Measurements from ENCODE around the gene C4B. TPM values are rescaled to one million over a fixed set of nuclear protein-coding genes. Genes with fewer than 3 reads are reported as not detected.

C4B gene
- total and polyA plus RNA-seq, 9 of the 15 experiments (the other 6 are each of a cell fraction or from before 2014, with no cell fraction given) = 0.32 to 8.8 (median 5.4) TPM

GRCh38 chr6:31972709-31973350, 41.8 kb upstream of the C4B start (continued):
- TF ChIP-seq, protein P1, sequence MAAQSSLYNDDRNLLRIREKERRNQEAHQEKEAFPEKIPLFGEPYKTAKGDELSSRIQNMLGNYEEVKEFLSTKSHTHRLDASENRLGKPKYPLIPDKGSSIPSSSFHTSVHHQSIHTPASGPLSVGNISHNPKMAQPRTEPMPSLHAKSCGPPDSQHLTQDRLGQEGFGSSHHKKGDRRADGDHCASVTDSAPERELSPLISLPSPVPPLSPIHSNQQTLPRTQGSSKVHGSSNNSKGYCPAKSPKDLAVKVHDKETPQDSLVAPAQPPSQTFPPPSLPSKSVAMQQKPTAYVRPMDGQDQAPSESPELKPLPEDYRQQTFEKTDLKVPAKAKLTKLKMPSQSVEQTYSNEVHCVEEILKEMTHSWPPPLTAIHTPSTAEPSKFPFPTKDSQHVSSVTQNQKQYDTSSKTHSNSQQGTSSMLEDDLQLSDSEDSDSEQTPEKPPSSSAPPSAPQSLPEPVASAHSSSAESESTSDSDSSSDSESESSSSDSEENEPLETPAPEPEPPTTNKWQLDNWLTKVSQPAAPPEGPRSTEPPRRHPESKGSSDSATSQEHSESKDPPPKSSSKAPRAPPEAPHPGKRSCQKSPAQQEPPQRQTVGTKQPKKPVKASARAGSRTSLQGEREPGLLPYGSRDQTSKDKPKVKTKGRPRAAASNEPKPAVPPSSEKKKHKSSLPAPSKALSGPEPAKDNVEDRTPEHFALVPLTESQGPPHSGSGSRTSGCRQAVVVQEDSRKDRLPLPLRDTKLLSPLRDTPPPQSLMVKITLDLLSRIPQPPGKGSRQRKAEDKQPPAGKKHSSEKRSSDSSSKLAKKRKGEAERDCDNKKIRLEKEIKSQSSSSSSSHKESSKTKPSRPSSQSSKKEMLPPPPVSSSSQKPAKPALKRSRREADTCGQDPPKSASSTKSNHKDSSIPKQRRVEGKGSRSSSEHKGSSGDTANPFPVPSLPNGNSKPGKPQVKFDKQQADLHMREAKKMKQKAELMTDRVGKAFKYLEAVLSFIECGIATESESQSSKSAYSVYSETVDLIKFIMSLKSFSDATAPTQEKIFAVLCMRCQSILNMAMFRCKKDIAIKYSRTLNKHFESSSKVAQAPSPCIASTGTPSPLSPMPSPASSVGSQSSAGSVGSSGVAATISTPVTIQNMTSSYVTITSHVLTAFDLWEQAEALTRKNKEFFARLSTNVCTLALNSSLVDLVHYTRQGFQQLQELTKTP (IDR thresholded peaks at IDR 0.05; ENCODE audit: low read depth in 1 of 2, partially characterized antibody in 2 of 2) = peak in 1 of 2 experiments; percentile 50
- no peak for TF ChIP-seq IRF2 (CRISPR knock-in tag; IDR thresholded peaks at IDR 0.05)
- no peak for TF ChIP-seq KLF6 (CRISPR knock-in tag; IDR thresholded peaks at IDR 0.05; ENCODE audit: borderline replicate concordance)
- TF ChIP-seq, protein P2, sequence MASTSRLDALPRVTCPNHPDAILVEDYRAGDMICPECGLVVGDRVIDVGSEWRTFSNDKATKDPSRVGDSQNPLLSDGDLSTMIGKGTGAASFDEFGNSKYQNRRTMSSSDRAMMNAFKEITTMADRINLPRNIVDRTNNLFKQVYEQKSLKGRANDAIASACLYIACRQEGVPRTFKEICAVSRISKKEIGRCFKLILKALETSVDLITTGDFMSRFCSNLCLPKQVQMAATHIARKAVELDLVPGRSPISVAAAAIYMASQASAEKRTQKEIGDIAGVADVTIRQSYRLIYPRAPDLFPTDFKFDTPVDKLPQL (IDR thresholded peaks at IDR 0.05; ENCODE audit: extremely low read depth, insufficient read length) = no peak
- TF ChIP-seq FOXJ2 (tag; IDR thresholded peaks at IDR 0.05) = no peak; the same call in 1 of the 2 replicates
- no peak for TF ChIP-seq PTTG1 (tag; IDR thresholded peaks at IDR 0.05; ENCODE audit: low read depth)
- TF ChIP-seq ZNF280B (CRISPR knock-in tag; IDR thresholded peaks at IDR 0.05) = no peak
- no peak for TF ChIP-seq BHLHE40 (IDR thresholded peaks at IDR 0.05; ENCODE audit: low read length)
- TF ChIP-seq ZNF263 (CRISPR knock-in tag; IDR thresholded peaks at IDR 0.05; ENCODE audit: borderline replicate concordance) = peak; percentile 62; the same call in 1 of the 2 replicates
- TF ChIP-seq FIP1L1 (IDR thresholded peaks at IDR 0.05; ENCODE audit: low read depth, low read length, poor library complexity, severe bottlenecking) = no peak
- no peak; the same call in 1 of the 2 replicates for TF ChIP-seq ZNF584 (CRISPR knock-in tag; IDR thresholded peaks at IDR 0.05; ENCODE audit: low read depth)
- TF ChIP-seq, protein P3, sequence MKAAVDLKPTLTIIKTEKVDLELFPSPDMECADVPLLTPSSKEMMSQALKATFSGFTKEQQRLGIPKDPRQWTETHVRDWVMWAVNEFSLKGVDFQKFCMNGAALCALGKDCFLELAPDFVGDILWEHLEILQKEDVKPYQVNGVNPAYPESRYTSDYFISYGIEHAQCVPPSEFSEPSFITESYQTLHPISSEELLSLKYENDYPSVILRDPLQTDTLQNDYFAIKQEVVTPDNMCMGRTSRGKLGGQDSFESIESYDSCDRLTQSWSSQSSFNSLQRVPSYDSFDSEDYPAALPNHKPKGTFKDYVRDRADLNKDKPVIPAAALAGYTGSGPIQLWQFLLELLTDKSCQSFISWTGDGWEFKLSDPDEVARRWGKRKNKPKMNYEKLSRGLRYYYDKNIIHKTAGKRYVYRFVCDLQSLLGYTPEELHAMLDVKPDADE (conservative IDR thresholded peaks at IDR 0.05; ENCODE audit: control insufficient read depth, low read depth, low read length) = no peak
- no peak for TF ChIP-seq RBM34 (IDR thresholded peaks at IDR 0.05; ENCODE audit: borderline replicate concordance, insufficient read depth, low read length)
- TF ChIP-seq TEAD2 (tag; IDR thresholded peaks at IDR 0.05) = 0 out of 2 replicates have a peak, but pooled peaks have one; percentile 27
- no peak for TF ChIP-seq ZNF282 (CRISPR knock-in tag; IDR thresholded peaks at IDR 0.05)
- TF ChIP-seq HDAC2 (IDR thresholded peaks at IDR 0.05) = no peak; the same call in 1 of the 2 replicates
- peak; percentile 45 for TF ChIP-seq SMAD1 (IDR thresholded peaks at IDR 0.05; ENCODE audit: low read depth, low read length, partially characterized antibody)
- no peak for TF ChIP-seq ZNF253 (CRISPR knock-in tag; conservative IDR thresholded peaks at IDR 0.05)
- no peak for TF ChIP-seq PCBP2 (IDR thresholded peaks at IDR 0.05; ENCODE audit: low read depth, low read length, poor library complexity, severe bottlenecking)
- peak in 1 of 2 experiments; percentile 82; a peak in 2 of 4 replicates for TF ChIP-seq SRF (CRISPR knock-in tag; IDR thresholded peaks at IDR 0.05)

Measured in K562 (cell line).